ENCODE measurements around the gene ALPP.
"Not testable (repeated sequence)": the region's sequence is repeated elsewhere in the genome, so short reads cannot be mapped to it uniquely, and the experiment has no call there.

ALPP gene

GRCh38 chr2:232367016-232367415 lies 11.5 kb upstream of the ALPP start:
- H3K4me2 ChIP-seq (ENCODE audit: low read depth, low read length, poor library complexity, severe bottlenecking): no peak overlapping the region
- H4K20me1 ChIP-seq (ENCODE audit: low read depth, low read length): no peaks in the 10 kb centered on the region
- TF ChIP-seq, protein P1, sequence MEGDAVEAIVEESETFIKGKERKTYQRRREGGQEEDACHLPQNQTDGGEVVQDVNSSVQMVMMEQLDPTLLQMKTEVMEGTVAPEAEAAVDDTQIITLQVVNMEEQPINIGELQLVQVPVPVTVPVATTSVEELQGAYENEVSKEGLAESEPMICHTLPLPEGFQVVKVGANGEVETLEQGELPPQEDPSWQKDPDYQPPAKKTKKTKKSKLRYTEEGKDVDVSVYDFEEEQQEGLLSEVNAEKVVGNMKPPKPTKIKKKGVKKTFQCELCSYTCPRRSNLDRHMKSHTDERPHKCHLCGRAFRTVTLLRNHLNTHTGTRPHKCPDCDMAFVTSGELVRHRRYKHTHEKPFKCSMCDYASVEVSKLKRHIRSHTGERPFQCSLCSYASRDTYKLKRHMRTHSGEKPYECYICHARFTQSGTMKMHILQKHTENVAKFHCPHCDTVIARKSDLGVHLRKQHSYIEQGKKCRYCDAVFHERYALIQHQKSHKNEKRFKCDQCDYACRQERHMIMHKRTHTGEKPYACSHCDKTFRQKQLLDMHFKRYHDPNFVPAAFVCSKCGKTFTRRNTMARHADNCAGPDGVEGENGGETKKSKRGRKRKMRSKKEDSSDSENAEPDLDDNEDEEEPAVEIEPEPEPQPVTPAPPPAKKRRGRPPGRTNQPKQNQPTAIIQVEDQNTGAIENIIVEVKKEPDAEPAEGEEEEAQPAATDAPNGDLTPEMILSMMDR (IDR thresholded peaks at IDR 0.05; ENCODE audit: insufficient read depth, low read length, poor library complexity, severe bottlenecking): no peak
- no peak for TF ChIP-seq EZH2phosphoT487 (conservative IDR thresholded peaks at IDR 0.05; ENCODE audit: low read length)
- H3F3A ChIP-seq (ENCODE audit: insufficient read depth): no peaks in the 10 kb centered on the region
- no peak overlapping the region for H3K9ac ChIP-seq (ENCODE audit: low read length)
- H3K9me3 ChIP-seq (ENCODE audit: insufficient read depth, low read length): no peaks in the 10 kb centered on the region
- H3K9me2 ChIP-seq (replicated peaks; ENCODE audit: insufficient read depth, low read length): no peaks in the 10 kb centered on the region
- H3K4me3 ChIP-seq (ENCODE audit: insufficient read depth, low read length, poor library complexity, severe bottlenecking): no peak overlapping the region
- no peaks in the 10 kb centered on the region for H3K27me3 ChIP-seq (ENCODE audit: low read length)
- H2AFZ ChIP-seq (ENCODE audit: low read depth, low read length, severe bottlenecking): no peak overlapping the region
- no peaks in the 10 kb centered on the region for H3K36me3 ChIP-seq (ENCODE audit: low read length)
- no peaks in the 10 kb centered on the region for H3K79me2 ChIP-seq (ENCODE audit: insufficient read depth, low read length)
- H3K27ac ChIP-seq (ENCODE audit: low read depth, low read length): no peak overlapping the region

DNA sequence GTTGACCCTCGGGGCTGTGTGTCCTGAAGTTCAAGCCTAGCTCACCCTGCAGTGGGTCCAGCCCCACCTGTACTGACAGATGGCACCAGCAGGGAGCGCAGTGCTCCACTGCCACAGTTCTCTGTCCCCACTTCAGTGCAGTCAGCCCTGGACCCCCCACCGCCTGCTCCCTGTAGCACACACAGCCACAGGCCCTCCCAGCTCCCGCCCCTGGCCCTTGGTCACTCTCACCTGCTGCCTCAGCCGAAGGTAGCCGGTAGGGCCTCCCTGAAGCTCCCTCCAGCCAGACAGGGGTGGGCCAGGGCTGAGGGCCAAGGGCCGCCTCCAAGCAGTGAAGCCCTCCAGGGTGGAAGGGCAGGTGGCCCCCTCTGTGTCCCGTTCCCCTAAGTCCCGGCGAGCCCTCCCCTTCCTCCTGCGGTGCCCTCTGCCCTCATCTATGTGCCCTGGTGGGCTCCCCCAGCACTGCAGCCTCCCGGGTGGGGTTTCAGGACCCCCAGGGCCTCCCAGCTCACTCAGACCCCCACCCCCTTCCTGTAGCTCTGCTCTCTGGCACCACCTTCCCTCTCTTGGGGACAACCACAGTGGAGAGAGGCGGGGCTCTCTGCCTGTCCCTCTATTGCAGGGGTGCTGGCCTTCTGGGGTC lies 10.8 kb upstream of the ALPP start:
- Histone ChIP-seq H3F3A (ENCODE audit: insufficient read depth) (no peaks in the 10 kb centered on the region), H2AFZ (ENCODE audit: low read depth, low read length, severe bottlenecking) (no peak overlapping the region), H4K20me1 (ENCODE audit: low read depth, low read length) (no peaks in the 10 kb centered on the region), H3K27ac (ENCODE audit: low read depth, low read length) (no peak overlapping the region), H3K9me2 (replicated peaks; ENCODE audit: insufficient read depth, low read length) (no peaks in the 10 kb centered on the region), H3K9me3 (ENCODE audit: insufficient read depth, low read length) (no peaks in the 10 kb centered on the region), H3K4me3 (ENCODE audit: insufficient read depth, low read length, poor library complexity, severe bottlenecking) (no peak overlapping the region), H3K27me3 (ENCODE audit: low read length) (no peaks in the 10 kb centered on the region), H3K4me2 (ENCODE audit: low read depth, low read length, poor library complexity, severe bottlenecking) (no peak overlapping the region), H3K9ac (ENCODE audit: low read length) (no peak overlapping the region), H3K79me2 (ENCODE audit: insufficient read depth, low read length) (no peaks in the 10 kb centered on the region), H3K36me3 (ENCODE audit: low read length) (no peaks in the 10 kb centered on the region)
- TF ChIP-seq EZH2phosphoT487 (conservative IDR thresholded peaks at IDR 0.05; ENCODE audit: low read length): no peak

- no peaks in the 10 kb centered on the region for H4K20me1 ChIP-seq (ENCODE audit: low read depth, low read length)
- no peak for TF ChIP-seq EZH2phosphoT487 (conservative IDR thresholded peaks at IDR 0.05; ENCODE audit: low read length)
- TF ChIP-seq, protein P1 (IDR thresholded peaks at IDR 0.05; ENCODE audit: insufficient read depth, low read length, poor library complexity, severe bottlenecking): no peak
Measured at GRCh38 chr2:232368311-232368731, 10.2 kb upstream of the ALPP start.

DNA sequence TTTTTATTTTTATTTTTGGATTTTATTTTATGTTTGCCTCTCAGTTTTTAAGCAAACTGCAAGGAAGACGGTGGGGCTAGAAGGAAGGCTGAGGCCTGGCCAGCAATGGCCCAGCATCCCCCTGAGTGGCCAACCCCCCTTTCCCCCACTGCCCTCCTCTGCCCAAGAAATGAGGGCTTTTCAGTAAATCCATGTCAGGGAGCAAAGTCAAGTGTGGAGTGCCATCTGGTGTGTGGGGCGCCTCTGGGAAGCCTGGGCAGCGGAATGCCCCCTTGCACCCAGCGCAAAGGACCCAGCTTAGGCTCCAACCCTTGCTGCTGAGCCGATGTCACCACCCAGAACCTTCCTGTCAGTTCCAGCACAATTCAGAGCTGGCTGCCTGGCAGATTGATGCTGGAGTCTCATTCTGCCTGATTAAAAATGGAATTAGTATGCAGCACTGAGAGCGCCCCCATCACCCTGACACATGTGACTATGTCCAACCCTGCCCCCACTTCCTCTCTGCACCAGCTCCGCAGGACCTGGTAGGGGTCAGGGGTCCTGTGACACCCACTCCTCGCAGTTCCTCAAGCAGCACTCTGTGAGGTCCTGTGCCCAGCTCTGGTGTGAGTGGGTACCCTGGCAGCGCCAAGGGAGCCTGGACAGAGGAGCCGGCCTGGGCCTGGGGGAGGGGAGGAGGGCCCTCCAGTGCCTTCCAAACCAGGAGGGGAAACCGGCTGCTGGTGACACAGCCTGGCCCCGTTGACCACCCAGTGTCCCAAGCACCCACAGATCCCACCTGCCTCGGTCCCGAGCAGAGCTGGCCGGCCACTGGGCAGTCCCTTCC lies 9.2 kb upstream of the ALPP start:
- Histone ChIP-seq H3K9me3 (ENCODE audit: insufficient read depth, low read length) (no peaks in the 10 kb centered on the region), H3K9me2 (replicated peaks; ENCODE audit: insufficient read depth, low read length) (no peaks in the 10 kb centered on the region), H3K27me3 (ENCODE audit: low read length) (no peaks in the 10 kb centered on the region), H3F3A (ENCODE audit: insufficient read depth) (no peaks in the 10 kb centered on the region), H3K9ac (ENCODE audit: low read length) (no peak overlapping the region), H3K4me3 (ENCODE audit: insufficient read depth, low read length, poor library complexity, severe bottlenecking) (no peak overlapping the region), H3K36me3 (ENCODE audit: low read length) (no peaks in the 10 kb centered on the region), H4K20me1 (ENCODE audit: low read depth, low read length) (no peaks in the 10 kb centered on the region), H3K79me2 (ENCODE audit: insufficient read depth, low read length) (no peaks in the 10 kb centered on the region), H3K4me2 (ENCODE audit: low read depth, low read length, poor library complexity, severe bottlenecking) (no peak overlapping the region), H3K27ac (ENCODE audit: low read depth, low read length) (no peak overlapping the region), H2AFZ (ENCODE audit: low read depth, low read length, severe bottlenecking) (no peak overlapping the region)
- TF ChIP-seq EZH2phosphoT487 (conservative IDR thresholded peaks at IDR 0.05; ENCODE audit: low read length): no peak
- TF ChIP-seq, protein P1 (IDR thresholded peaks at IDR 0.05; ENCODE audit: insufficient read depth, low read length, poor library complexity, severe bottlenecking): no peak

More at GRCh38 chr2:232368311-232368731, 10.2 kb upstream of the ALPP start:
- H3K9me2 ChIP-seq (replicated peaks; ENCODE audit: insufficient read depth, low read length): no peaks in the 10 kb centered on the region
- no peaks in the 10 kb centered on the region for H3K36me3 ChIP-seq (ENCODE audit: low read length)
- H2AFZ ChIP-seq (ENCODE audit: low read depth, low read length, severe bottlenecking): no peak overlapping the region
- H3K4me2 ChIP-seq (ENCODE audit: low read depth, low read length, poor library complexity, severe bottlenecking): no peak overlapping the region
- H3K4me3 ChIP-seq (ENCODE audit: insufficient read depth, low read length, poor library complexity, severe bottlenecking): no peak overlapping the region
- no peaks in the 10 kb centered on the region for H3F3A ChIP-seq (ENCODE audit: insufficient read depth)
- no peak overlapping the region for H3K9ac ChIP-seq (ENCODE audit: low read length)
- no peaks in the 10 kb centered on the region for H3K27me3 ChIP-seq (ENCODE audit: low read length)
- H3K27ac ChIP-seq (ENCODE audit: low read depth, low read length): no peak overlapping the region
- H3K79me2 ChIP-seq (ENCODE audit: insufficient read depth, low read length): no peaks in the 10 kb centered on the region
- no peaks in the 10 kb centered on the region for H3K9me3 ChIP-seq (ENCODE audit: insufficient read depth, low read length)

- H3K4me2 ChIP-seq (ENCODE audit: low read depth, low read length, poor library complexity, severe bottlenecking); H4K20me1 ChIP-seq (ENCODE audit: low read depth, low read length); H3K27ac ChIP-seq (ENCODE audit: low read depth, low read length); H3K36me3 ChIP-seq (ENCODE audit: low read length); H3K9me3 ChIP-seq (ENCODE audit: insufficient read depth, low read length); H3K79me2 ChIP-seq (ENCODE audit: insufficient read depth, low read length); H3K4me3 ChIP-seq (ENCODE audit: insufficient read depth, low read length, poor library complexity, severe bottlenecking); H3K9ac ChIP-seq (ENCODE audit: low read length); H3K27me3 ChIP-seq (ENCODE audit: low read length); H3K9me2 ChIP-seq (replicated peaks; ENCODE audit: insufficient read depth, low read length); H2AFZ ChIP-seq (ENCODE audit: low read depth, low read length, severe bottlenecking); H3F3A ChIP-seq (ENCODE audit: insufficient read depth): not testable (repeated sequence)
Measured at GRCh38 chr2:232370007-232370406, 8.5 kb upstream of the ALPP start.

Data from SU-DHL-6 (cell line).